ENCODE data around the gene POFUT1.

DNA sequence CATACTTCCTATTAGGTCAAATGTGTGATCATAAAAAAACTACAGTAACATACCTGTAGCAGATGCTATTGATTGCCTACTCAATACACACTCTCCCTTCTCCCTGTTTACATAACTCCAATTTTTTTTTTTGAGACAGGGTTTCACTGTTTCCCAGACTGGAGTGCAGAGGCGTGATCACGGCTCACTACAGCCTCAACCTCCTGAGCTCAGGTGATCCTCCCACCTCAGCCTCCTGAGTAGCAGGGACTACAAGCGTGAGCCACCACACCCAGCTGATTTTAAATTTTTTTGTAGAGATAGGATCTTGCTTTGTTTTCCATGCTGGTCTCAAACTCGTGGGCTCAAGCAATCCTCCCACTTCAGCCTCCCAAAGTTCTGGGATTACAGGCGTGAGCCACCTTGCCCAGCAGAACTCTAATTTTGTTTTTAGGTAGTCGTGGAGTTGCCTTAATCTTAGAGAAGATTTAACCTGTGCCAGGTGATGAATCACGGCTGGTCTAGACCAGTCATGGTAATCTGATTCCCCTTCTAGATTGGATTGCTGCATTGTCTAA, 55.8 kb downstream of the POFUT1 start:
- TF ChIP-seq, protein P1, sequence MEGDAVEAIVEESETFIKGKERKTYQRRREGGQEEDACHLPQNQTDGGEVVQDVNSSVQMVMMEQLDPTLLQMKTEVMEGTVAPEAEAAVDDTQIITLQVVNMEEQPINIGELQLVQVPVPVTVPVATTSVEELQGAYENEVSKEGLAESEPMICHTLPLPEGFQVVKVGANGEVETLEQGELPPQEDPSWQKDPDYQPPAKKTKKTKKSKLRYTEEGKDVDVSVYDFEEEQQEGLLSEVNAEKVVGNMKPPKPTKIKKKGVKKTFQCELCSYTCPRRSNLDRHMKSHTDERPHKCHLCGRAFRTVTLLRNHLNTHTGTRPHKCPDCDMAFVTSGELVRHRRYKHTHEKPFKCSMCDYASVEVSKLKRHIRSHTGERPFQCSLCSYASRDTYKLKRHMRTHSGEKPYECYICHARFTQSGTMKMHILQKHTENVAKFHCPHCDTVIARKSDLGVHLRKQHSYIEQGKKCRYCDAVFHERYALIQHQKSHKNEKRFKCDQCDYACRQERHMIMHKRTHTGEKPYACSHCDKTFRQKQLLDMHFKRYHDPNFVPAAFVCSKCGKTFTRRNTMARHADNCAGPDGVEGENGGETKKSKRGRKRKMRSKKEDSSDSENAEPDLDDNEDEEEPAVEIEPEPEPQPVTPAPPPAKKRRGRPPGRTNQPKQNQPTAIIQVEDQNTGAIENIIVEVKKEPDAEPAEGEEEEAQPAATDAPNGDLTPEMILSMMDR (IDR thresholded peaks at IDR 0.05) = no peak
- TF ChIP-seq POLR2A (IDR thresholded peaks at IDR 0.05) (no peak), POLR2AphosphoS5 (IDR thresholded peaks at IDR 0.05) (no peak)

All from transverse colon (tissue), 4 donors.